ENCODE measurements around the gene PCYT2.
"Not testable (repeated sequence)": the region's sequence is repeated elsewhere in the genome, so short reads cannot be mapped to it uniquely, and the experiment has no call there.

PCYT2 gene

GRCh38 chr17:81953443-81953842 lies 42.2 kb upstream of the PCYT2 start:
- H3K9me3 Mint-ChIP-seq; ATAC-seq (replicated peaks; ENCODE audit: extremely low read depth, poor library complexity, severe bottlenecking); DNase-seq (ENCODE audit: low spot score in 2 of 2); H3K4me3 Mint-ChIP-seq; H3K4me1 Mint-ChIP-seq; H3K36me3 Mint-ChIP-seq (ENCODE audit: insufficient read depth); H3K27ac Mint-ChIP-seq (ENCODE audit: low read depth): not testable (repeated sequence)
- peaks cover 15% of the 10 kb centered on the region for H3K27me3 Mint-ChIP-seq

- Mint-ChIP-seq H3K27me3 (peaks cover 9% of the 10 kb centered on the region), H3K9me3 (no peaks in the 10 kb centered on the region), H3K4me1 (no peaks in the 10 kb centered on the region), H3K27ac (ENCODE audit: low read depth) (no peak overlapping the region), H3K4me3 (no peak overlapping the region), H3K36me3 (ENCODE audit: insufficient read depth) (peaks cover 1% of the 10 kb centered on the region)
- no peak for DNase-seq (ENCODE audit: low spot score in 2 of 2)
- ATAC-seq (replicated peaks; ENCODE audit: extremely low read depth, poor library complexity, severe bottlenecking): no peak
Measured at GRCh38 chr17:81952792-81953228, 41.6 kb upstream of the PCYT2 start.

- H3K4me3 Mint-ChIP-seq: no peak overlapping the region
- no peak overlapping the region for H3K27ac Mint-ChIP-seq (ENCODE audit: low read depth)
- no peaks in the 10 kb centered on the region for H3K4me1 Mint-ChIP-seq
- peaks cover 1% of the 10 kb centered on the region for H3K36me3 Mint-ChIP-seq (ENCODE audit: insufficient read depth)
- DNase-seq (ENCODE audit: low spot score in 2 of 2) (no peak), ATAC-seq (replicated peaks; ENCODE audit: extremely low read depth, poor library complexity, severe bottlenecking) (no peak)
- H3K27me3 Mint-ChIP-seq: peaks cover 5% of the 10 kb centered on the region
- H3K9me3 Mint-ChIP-seq: no peaks in the 10 kb centered on the region
Measured at GRCh38 chr17:81951785-81952684, 40.8 kb upstream of the PCYT2 start.

- Mint-ChIP-seq H3K4me3 (no peak overlapping the region), H3K27me3 (peaks cover 8% of the 10 kb centered on the region), H3K4me1 (no peaks in the 10 kb centered on the region), H3K9me3 (no peaks in the 10 kb centered on the region), H3K36me3 (ENCODE audit: insufficient read depth) (peaks cover 1% of the 10 kb centered on the region), H3K27ac (ENCODE audit: low read depth) (no peak overlapping the region)
- ATAC-seq (replicated peaks; ENCODE audit: extremely low read depth, poor library complexity, severe bottlenecking) (no peak), DNase-seq (ENCODE audit: low spot score in 2 of 2) (no peak)
Measured at GRCh38 chr17:81950501-81950900, 39.3 kb upstream of the PCYT2 start.

- ATAC-seq (replicated peaks; ENCODE audit: extremely low read depth, poor library complexity, severe bottlenecking) (no peak), DNase-seq (ENCODE audit: low spot score in 2 of 2) (no peak)
- H3K9me3 Mint-ChIP-seq: no peaks in the 10 kb centered on the region
- H3K4me3 Mint-ChIP-seq: no peak overlapping the region
- peaks cover 8% of the 10 kb centered on the region for H3K27me3 Mint-ChIP-seq
- no peak overlapping the region for H3K27ac Mint-ChIP-seq (ENCODE audit: low read depth)
- H3K4me1 Mint-ChIP-seq: no peaks in the 10 kb centered on the region
- H3K36me3 Mint-ChIP-seq (ENCODE audit: insufficient read depth): peaks cover 1% of the 10 kb centered on the region
Measured at GRCh38 chr17:81948635-81949378, 37.6 kb upstream of the PCYT2 start.

GRCh38 chr17:81947189-81947588 lies 36.0 kb upstream of the PCYT2 start, which contains the start of gene MYADML2:
Gene MYADML2, minus strand, starts transcription at chr17:81947233. Its CDS starts 5,492 bp downstream, at chr17:81941741.
- no peak for ATAC-seq (replicated peaks; ENCODE audit: extremely low read depth, poor library complexity, severe bottlenecking)
- no peak within 1 kb of the TSS for H3K27ac Mint-ChIP-seq (ENCODE audit: low read depth)
- H3K4me3 Mint-ChIP-seq: no peak within 1 kb of the TSS
- H3K36me3 Mint-ChIP-seq (ENCODE audit: insufficient read depth): peaks cover 1% of the 10 kb centered on the region
- H3K4me1 Mint-ChIP-seq: no peaks in the 10 kb centered on the region
- DNase-seq (ENCODE audit: low spot score in 2 of 2): no peak
- no peaks in the 10 kb centered on the region for H3K9me3 Mint-ChIP-seq
- H3K27me3 Mint-ChIP-seq: peaks cover 15% of the 10 kb centered on the region

GRCh38 chr17:81944858-81945257 lies 33.7 kb upstream of the PCYT2 start:
- Mint-ChIP-seq H3K27me3 (peaks cover 26% of the 10 kb centered on the region), H3K9me3 (no peaks in the 10 kb centered on the region), H3K27ac (ENCODE audit: low read depth) (no peak overlapping the region), H3K36me3 (ENCODE audit: insufficient read depth) (peaks cover 1% of the 10 kb centered on the region), H3K4me1 (no peaks in the 10 kb centered on the region), H3K4me3 (no peak overlapping the region)
- ATAC-seq (replicated peaks; ENCODE audit: extremely low read depth, poor library complexity, severe bottlenecking) (no peak), DNase-seq (ENCODE audit: low spot score in 2 of 2) (no peak)

- ATAC-seq (replicated peaks; ENCODE audit: extremely low read depth, poor library complexity, severe bottlenecking): no peak
- Mint-ChIP-seq H3K27ac (ENCODE audit: low read depth) (no peak overlapping the region), H3K36me3 (ENCODE audit: insufficient read depth) (peaks cover 1% of the 10 kb centered on the region), H3K9me3 (no peaks in the 10 kb centered on the region), H3K4me1 (peaks cover 5% of the 10 kb centered on the region), H3K4me3 (no peak overlapping the region), H3K27me3 (peaks cover 23% of the 10 kb centered on the region)
- DNase-seq (ENCODE audit: low spot score in 2 of 2): no peak
Measured at GRCh38 chr17:81942167-81942553, 31.0 kb upstream of the PCYT2 start.

GRCh38 chr17:81941484-81942166 lies 30.4 kb upstream of the PCYT2 start:
- no peak for DNase-seq (ENCODE audit: low spot score in 2 of 2)
- no peak for ATAC-seq (replicated peaks; ENCODE audit: extremely low read depth, poor library complexity, severe bottlenecking)
- Mint-ChIP-seq H3K4me3 (no peak overlapping the region), H3K4me1 (peaks cover 5% of the 10 kb centered on the region), H3K27me3 (peaks cover 18% of the 10 kb centered on the region), H3K9me3 (no peaks in the 10 kb centered on the region), H3K27ac (ENCODE audit: low read depth) (no peak overlapping the region), H3K36me3 (ENCODE audit: insufficient read depth) (peaks cover 1% of the 10 kb centered on the region)

- DNase-seq (ENCODE audit: low spot score in 2 of 2) (no peak), ATAC-seq (replicated peaks; ENCODE audit: extremely low read depth, poor library complexity, severe bottlenecking) (no peak)
- Mint-ChIP-seq H3K36me3 (ENCODE audit: insufficient read depth) (peaks cover 1% of the 10 kb centered on the region), H3K4me1 (peaks cover 5% of the 10 kb centered on the region), H3K9me3 (no peaks in the 10 kb centered on the region), H3K27me3 (peaks cover 18% of the 10 kb centered on the region), H3K27ac (ENCODE audit: low read depth) (no peak overlapping the region), H3K4me3 (no peak overlapping the region)
Measured at GRCh38 chr17:81940538-81941483, 29.6 kb upstream of the PCYT2 start.

- no peak for DNase-seq (ENCODE audit: low spot score in 2 of 2)
- H3K36me3 Mint-ChIP-seq (ENCODE audit: insufficient read depth): peaks cover 1% of the 10 kb centered on the region
- H3K4me1 Mint-ChIP-seq: peaks cover 5% of the 10 kb centered on the region
- no peak overlapping the region for H3K4me3 Mint-ChIP-seq
- ATAC-seq (replicated peaks; ENCODE audit: extremely low read depth, poor library complexity, severe bottlenecking): no peak
- peaks cover 18% of the 10 kb centered on the region for H3K27me3 Mint-ChIP-seq
- H3K27ac Mint-ChIP-seq (ENCODE audit: low read depth): no peak overlapping the region
- no peaks in the 10 kb centered on the region for H3K9me3 Mint-ChIP-seq
Measured at GRCh38 chr17:81939881-81940385, 28.7 kb upstream of the PCYT2 start.

Data from central memory CD8-positive, alpha-beta T cell (primary cell).